ENCODE measurements around the gene TMEM176B.

- no peak for TF ChIP-seq CTCF (IDR thresholded peaks at IDR 0.05)
- TF ChIP-seq POLR2A (IDR thresholded peaks at IDR 0.05), result no peak
- no peak for TF ChIP-seq POLR2AphosphoS5 (IDR thresholded peaks at IDR 0.05)
These were observed 9.6 kb downstream of the TMEM176B start for GRCh38 chr7:150790416-150791075.
